HG03108 (cell line): ENCODE measurements around the gene SLC29A4.
"Not testable (repeated sequence)": the region's sequence is repeated elsewhere in the genome, so short reads cannot be mapped to it uniquely, and the experiment has no call there.

Source experiments
- ATAC-seq: cut with Tn5 transposase; IDR thresholded peaks from one replicate; pipeline ENCODE4 v1.9.1; 2021; ENCODE audit warnings: moderate library complexity; ENCODE audit not compliant: unreplicated experiment

SLC29A4 gene

DNA sequence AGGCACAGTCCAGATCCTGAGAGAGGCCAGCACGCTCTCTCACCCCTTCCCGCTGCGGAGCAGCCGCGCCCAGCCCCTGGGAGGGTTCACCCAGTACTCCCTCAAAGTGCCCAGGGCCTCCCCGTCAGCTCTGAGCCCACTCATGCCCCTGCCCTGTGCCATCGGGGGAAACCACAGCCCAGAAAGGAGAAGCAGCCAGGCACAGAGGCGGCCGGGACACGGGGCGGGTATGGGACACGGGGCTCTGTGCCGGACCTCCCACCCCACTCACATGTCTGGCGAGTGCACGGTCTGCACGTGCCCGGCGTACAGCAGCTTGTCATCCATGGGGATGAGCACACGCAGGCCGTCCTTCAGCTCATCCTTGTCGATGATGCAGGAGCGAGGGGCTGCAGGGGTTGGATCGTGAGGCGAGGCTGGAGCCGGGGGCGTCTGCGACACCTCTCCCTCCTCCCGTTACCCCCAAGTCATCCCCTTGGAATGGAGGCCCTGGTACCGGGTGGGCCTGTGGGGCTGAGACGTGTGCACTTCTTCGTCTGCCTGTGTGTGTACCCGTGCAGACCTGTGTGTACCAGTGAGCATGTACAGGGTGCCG, 38.2 kb downstream of the SLC29A4 start:
- ATAC-seq: no peak

GRCh38 chr7:5322621-5323410, 40.1 kb downstream of the SLC29A4 start:
- ATAC-seq: no peak

- ATAC-seq: not testable (repeated sequence)
These were observed 41.3 kb downstream of the SLC29A4 start for GRCh38 chr7:5323800-5324781.

- ATAC-seq: no peak
These were observed 42.2 kb downstream of the SLC29A4 start for GRCh38 chr7:5324961-5325360.

DNA sequence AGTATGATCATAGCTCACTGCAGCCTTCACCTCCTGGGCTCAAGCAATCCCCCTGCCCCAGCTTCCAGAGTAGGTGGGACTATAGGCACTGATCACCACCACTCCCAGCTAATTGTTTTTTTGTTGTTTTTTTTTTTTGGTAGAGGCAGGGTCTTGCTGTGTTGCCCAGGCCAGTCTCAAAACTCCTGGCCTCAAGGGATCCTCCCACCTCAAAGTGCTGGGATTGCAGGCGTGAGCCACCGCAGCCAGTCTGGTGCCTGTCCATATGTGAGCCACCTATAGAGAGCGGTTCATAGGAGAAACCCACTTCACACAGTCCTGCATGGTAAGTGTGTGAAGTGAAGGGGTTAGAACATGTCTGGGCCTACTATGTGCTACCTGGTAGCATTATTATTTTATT, 47.5 kb downstream of the SLC29A4 start:
- no peak for ATAC-seq

- ATAC-seq: no peak
These were observed 49.8 kb downstream of the SLC29A4 start for GRCh38 chr7:5332579-5332978.

DNA sequence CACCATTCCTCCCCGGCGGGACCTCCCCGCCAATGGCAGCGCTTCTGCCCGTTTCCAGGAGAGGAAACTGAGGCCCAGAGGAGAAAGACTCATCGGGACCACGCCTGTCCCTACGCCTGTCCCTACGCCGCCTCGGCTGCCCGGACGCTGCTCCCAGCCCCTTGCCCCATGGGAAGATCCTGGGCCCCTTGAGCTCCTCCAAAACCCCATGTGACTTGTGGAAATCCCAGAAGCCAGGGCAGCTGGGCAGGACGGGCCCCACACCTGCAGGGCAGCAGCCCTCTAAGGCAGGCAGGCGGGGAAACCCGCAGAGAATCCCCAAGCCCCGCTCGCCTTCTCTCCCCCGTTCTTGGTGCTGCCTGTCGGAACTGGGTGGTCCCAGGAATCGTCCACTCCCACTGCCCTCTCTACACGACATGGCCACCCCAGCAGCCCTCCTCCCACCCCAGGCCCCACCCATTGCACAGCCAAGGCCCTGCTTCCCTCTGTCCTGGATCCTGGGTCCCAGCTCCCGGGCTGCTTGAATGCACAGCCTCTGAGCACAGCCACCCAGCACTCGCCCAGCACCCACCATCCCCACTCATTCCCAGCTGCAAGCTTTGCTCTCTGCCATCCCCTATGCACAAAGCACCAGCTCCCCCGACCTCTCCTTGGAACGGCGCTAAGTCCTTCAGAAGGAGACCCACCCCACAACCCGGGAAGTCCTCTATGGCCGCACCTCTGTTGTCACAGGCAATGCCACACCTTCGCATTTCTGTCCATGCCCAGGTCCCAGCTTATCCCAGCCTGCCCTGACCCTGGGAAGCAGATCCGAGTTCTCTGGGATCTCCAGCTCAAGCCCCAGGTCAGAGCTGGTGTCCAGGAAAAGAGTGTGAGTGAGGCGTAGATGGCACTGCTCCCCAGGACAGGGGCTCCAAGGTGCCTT, 50.6 kb downstream of the SLC29A4 start:
- ATAC-seq: no peak

DNA sequence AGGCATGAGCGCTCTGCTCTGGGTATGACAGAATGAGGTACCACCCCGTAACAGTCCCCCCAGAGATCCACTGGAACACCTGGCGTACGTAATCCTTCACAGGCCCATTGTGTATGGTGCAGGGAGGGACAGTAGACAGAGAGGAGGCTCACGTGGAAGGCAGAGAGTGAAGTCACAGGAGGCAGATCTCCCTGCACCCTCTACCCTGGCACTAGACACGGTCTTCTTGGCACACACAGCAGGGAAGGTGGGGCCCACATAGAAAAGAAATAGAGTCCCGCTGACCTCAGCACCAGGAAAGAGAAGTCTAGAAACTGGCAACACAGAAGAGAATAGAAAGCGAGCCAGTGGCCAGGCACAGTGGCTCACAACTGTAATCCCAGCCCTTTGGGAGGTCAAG, 51.9 kb downstream of the SLC29A4 start:
- ATAC-seq: no peak

DNA sequence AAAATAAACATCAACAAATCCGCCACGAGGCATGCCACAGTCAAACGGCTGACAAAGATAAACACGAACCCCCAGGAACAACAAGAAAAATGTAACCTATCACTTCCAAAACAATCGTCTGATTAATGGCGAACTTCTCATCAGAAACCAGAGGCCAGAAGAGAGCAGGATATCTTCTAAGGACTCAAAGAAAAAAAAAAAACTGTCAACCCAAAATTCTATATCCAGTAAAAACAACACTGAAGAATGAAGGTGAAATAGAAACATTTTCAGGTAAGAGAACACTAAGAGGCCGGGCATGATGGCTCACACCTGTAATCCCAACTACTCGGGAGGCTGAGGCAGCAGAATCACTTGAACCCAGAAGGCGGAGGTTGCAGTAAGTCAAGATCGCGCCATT, 54.3 kb downstream of the SLC29A4 start:
- ATAC-seq: no peak

GRCh38 chr7:5339955-5340354, 57.2 kb downstream of the SLC29A4 start:
- no peak for ATAC-seq

- ATAC-seq: no peak
These were observed 59.9 kb downstream of the SLC29A4 start for GRCh38 chr7:5342631-5343030.

GRCh38 chr7:5343884-5344283, 61.1 kb downstream of the SLC29A4 start:
- no peak for ATAC-seq

DNA sequence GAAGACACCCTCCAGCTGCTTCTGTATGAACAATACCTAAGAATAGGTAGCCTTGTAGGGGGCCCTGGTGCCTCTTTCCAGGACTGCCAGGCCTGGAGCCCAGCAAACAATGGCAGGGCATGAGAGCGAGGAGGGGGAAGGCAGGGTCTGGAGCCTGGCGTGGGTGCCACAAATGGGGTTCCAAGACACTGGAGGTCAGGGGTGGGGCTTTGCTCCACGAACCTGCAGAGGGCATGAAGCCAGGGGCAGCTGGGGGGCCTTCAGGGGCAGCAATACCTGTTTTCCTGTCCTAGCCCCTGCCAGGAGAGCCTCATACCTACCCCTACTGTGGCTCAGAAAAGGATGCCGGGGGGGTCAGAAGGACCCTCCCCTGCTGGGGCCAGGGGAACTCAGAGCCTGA, 61.6 kb downstream of the SLC29A4 start:
- ATAC-seq: no peak

GRCh38 chr7:5345171-5345570, 62.4 kb downstream of the SLC29A4 start:
- no peak for ATAC-seq

GRCh38 chr7:5345671-5346070, 62.9 kb downstream of the SLC29A4 start:
- ATAC-seq: no peak

DNA sequence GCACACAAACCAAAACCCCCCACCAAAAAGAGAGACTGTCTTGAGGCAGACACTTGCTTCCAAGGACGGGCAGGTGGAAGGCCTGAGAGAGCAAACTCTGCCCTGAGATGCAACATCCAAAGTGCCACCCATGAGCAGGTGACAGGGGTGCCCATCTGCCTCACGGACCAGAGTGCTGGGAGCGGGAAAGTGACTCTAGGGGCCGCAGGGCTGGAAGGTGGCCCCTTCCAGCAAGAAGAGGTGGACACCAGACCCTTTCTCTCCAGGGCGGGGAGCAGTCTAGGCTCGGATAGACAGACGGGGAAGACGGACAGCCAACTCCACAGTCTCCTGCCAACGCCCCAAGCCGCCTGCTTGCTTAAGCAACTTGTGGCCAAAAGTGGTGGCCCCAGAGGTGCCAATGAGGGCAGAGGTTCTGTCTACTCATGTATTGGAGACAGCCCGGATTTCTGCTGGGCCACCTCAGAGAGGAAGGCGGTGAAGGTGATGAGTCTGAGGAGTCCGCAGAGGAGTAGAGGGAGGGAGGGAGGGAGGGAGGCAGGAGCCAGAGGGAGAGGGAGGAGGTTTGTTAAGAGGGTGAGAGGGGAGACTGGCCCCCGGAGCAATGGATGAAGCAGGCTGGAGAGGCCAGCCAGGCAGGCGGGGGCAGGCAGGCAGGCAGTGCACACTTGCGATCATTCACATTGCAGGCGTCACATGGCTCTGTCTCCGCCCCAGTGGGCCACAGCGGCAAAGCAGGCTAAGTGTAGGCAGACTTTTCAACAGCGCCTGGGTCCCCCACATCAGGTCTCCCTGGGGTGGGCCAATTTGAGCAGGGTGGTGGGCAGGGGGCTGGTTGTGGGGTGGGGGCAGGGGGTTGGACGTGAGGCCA, 65.6 kb downstream of the SLC29A4 start:
- no peak for ATAC-seq

DNA sequence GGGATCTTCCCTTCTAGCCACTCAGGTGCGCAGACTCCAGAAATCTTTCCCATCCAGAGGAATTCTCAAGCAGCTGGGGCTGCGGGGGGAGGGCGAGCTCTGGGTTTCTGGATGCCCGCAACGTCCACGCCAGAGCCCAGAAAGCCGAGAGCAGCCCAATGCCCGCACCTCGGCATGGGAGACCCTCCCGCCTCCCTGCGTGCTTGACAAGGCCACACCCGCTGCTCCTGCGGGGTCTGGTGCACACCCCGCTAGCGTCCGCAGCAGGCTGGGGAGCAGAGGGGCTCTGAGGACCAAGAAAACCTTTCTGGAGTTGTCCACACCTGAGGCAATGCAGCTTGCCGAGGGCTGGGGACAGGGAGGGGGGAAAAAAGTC, 66.2 kb downstream of the SLC29A4 start:
- ATAC-seq: no peak

DNA sequence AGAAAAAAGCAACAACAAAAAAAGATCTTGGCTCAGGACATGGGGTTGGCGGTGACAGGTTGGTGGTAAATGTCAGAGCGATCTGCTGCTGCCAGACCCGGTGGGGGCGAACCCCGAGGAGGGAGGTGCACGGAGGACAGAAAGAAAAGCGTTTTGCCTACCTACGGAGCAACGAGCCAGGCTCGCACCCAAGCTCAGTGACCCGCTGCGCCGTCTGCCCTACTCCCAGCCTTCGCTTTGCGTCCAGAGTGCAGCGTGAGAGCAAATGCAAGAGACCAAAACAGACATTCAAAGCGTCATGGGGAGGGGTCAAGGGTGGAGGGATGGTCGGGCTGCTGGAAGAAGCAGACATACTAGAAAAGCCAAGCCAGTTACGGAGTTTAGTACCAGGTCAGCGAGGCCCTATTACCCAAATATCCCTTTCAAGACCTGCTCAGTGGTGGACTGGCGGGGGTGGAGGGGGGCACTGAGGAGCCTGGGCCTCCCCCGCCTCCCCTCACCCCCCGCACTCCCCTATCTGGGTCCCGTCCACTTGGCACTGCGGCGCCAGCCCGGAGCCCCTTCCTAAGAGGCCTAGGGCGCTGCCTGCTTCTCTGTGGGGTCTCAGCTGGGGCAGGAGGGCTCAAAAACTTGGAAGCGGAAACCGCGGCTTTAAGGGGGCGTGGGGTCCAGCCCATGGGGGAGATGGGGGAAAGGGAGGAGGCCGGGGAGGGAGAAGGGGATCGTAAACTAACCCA, 66.9 kb downstream of the SLC29A4 start:
- ATAC-seq: no peak

GRCh38 chr7:5350174-5350463, 67.4 kb downstream of the SLC29A4 start:
- ATAC-seq: no peak
